GM18907 (cell line): Measurements from ENCODE around the gene OGT.
"Not testable (repeated sequence)": the region's sequence is repeated elsewhere in the genome, so short reads cannot be mapped to it uniquely, and the experiment has no call there.

Experiments used
- ATAC-seq: cut with Tn5 transposase; IDR thresholded peaks from one replicate; pipeline ENCODE4 v1.9.1; 2021; ENCODE audit warnings: mild to moderate bottlenecking, moderate library complexity; ENCODE audit not compliant: unreplicated experiment

Gene OGT

DNA sequence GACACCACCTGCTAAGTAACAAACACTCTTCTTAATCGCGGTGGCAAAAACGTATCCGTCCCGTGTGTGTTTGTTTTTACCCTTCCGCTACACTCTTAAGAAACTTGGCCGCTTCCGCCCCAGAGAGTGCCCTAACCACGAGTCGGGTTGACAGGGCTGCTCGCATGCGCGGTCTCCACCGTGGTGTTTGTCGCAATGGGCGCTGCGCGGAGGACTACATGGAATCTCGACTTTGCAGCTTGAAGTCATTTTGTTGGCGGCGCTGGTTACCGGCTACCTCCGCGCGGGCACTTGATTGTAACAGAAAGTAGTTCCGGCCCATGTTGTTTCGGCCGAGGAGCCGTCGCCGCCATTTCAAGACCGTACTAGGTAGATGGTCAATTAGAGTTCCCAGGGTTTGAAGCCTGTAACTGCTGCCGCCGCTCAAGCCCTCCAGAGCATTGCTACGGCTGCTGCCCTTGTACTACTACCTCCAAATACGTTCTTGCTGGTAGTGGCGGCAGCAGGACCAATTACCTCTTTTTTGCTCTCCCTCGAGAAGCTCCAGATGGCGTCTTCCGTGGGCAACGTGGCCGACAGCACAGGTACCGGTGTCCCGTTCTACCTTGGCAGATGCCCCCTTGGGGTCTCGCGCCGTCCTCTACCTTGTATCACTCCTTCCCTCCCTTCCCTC, at the start of gene OGT:
Gene OGT, plus strand, starts transcription at position 352 of the 673 bp plus-strand sequence. Its CDS starts 196 bp downstream, at position 548.
- peak; percentile 81 for ATAC-seq

DNA sequence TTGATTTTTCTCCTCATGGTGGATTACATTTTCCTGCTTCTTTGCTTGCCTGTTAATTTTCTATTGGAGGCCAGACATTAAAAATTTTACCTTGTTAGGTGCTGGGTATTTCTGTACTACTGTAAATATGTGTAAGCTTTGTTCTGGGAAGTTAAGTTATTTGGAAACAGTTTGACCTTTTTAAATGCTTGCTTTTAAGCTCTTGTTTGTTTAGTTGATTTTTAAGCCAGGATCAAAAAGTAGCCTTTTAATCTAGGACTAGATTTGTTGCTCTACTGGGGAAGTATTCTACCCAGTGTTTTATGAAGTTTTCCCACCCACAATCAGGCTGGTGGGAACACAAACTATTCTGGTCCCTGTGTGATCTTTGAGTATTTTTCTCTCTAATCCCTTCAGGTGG, 45.1 kb upstream of the OGT start:
- ATAC-seq = no peak

DNA sequence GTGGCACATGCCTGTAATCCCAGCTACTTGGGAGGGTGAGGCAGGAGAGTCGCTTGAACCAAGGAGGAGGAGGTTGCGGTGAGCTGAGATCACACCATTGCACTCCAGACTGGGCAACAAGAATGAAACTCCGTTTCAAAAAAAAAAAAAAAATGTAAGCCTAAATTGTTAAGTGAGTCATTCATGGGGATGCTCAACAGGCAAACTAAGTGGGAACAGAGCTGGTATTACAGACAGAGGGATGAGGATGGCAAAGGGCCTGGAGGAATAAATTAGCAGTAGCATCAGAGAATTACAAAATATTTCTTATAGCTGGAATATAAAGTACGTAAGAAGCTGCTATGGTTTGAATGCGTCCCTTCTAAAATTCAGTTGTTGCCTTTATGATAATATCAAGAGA, 43.4 kb upstream of the OGT start:
- no peak for ATAC-seq

GRCh38 chrX:71492231-71493065, 40.5 kb upstream of the OGT start:
- peak; percentile 68 for ATAC-seq

GRCh38 chrX:71493111-71493613, 39.7 kb upstream of the OGT start:
- no peak for ATAC-seq

- not testable (repeated sequence) for ATAC-seq
Measured at GRCh38 chrX:71495979-71496378, 36.9 kb upstream of the OGT start.

DNA sequence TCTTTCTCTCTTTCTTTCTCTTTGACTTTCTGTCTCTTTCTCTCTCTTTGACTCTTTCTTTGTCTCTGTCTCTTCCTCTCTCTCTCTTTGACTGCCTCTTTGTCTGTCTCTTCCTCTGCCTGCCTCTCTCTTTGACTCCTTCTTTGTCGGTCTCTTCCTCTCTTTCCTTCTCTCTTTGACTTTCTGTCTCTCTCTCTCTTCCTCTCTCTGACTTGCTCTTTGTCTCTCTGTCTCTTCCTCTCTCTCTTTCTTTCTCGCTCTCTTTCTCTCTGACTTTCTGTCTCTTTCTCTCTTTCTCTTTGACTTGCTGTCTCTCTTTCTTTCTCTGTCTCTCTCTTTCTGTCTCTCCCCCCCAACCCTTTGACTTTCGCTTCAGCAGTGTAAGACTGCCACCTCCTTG, 36.4 kb upstream of the OGT start:
- no peak for ATAC-seq

GRCh38 chrX:71502080-71502479, 30.8 kb upstream of the OGT start:
- ATAC-seq = not testable (repeated sequence)

DNA sequence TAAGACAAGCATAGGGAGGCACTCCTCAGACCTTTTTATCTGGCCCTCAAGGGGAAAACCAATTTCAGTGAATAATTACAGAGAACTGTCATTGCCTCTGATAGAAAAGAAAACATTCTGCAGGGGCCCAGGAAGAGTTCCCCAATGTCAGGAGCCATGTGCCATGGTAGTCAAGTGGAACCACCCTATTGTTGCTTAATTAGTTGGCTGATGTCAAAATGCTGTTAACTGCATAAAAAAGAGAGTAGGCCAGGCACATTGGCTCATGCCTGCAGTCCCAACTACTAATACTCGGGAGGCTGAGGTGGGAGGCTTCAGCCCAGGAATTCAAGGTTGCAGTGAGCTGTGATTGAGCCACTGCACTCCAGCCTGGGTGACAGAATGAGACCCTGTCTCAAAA, 28.6 kb upstream of the OGT start:
- no peak for ATAC-seq

DNA sequence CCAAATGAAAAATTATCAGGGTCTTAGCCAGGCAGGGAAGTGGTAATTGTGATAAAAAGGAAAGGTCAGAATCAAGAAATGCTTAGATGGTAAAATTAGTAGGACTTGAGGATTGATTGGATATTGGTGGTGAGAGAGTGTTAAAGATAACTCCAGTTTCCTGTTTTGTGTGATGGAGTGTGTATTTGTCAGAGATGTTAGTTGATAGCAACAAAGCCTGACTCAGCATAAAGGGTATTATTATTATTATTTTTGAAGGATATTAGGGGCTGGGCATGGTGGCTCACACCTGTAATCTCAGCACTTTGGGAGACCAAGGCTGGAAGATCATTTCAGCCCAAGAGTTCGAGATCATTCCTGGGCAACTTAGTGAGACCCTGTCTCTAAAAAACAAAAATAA, 23.6 kb upstream of the OGT start:
- ATAC-seq = no peak

DNA sequence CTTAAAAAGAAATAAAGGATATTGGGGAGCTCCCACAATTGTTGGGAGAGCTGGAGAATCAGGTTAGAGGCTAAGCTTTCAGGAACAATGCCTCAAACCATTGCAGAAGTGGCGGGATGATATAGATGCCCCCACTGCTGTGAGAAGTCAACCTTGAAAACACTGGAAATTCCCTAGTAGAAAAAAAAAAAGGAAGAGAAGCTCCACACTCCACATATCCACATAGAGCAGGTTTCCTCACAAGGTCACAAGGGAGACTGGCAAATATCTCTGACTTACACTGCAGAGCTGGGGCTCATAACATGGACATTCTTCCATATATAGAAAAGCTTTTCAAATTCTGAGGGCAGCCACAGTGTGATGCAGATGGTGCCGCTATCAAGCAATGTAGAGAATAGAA, 22.7 kb upstream of the OGT start:
- ATAC-seq = no peak

DNA sequence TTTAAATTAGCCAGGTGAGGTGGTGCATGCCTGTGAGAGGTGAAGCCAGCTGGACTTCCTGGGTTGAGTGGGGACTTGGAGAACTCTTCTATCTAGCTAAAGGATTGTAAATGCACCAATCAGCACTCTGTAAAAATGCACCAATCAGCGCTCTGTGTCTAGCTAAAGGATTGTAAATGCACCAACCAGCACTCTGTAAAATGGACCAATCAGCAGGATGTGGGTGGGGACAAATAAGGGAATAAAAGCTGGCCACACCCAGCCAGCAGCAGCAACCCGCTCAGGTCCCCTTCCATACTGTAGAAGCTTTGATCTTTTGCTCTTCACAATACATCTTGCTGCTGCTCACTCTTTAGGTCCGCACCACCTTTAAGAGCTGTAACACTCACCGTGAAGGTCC, 19.2 kb upstream of the OGT start:
- ATAC-seq = not testable (repeated sequence)

GRCh38 chrX:71514367-71515037, 18.4 kb upstream of the OGT start:
- peak; percentile 65 for ATAC-seq

DNA sequence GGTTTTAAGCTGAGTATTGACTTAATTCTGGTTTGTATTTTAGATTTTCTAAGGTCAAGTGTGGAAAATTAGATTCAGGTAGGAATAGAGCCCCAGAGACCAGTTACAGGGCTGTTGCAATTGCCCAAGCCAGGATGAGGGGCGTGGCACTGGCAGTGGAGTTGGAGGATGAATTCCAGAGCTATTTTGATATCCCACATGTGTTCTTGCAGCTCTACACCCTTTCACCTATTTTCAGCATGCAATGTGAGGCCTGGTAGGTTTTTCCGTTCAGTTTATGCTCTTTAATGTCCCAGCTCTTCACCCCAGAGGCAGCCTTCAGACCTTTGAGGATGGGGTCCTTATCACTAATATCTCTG, 17.9 kb upstream of the OGT start:
- ATAC-seq = no peak

- no peak for ATAC-seq
Measured at GRCh38 chrX:71525316-71525715, 7.6 kb upstream of the OGT start.

DNA sequence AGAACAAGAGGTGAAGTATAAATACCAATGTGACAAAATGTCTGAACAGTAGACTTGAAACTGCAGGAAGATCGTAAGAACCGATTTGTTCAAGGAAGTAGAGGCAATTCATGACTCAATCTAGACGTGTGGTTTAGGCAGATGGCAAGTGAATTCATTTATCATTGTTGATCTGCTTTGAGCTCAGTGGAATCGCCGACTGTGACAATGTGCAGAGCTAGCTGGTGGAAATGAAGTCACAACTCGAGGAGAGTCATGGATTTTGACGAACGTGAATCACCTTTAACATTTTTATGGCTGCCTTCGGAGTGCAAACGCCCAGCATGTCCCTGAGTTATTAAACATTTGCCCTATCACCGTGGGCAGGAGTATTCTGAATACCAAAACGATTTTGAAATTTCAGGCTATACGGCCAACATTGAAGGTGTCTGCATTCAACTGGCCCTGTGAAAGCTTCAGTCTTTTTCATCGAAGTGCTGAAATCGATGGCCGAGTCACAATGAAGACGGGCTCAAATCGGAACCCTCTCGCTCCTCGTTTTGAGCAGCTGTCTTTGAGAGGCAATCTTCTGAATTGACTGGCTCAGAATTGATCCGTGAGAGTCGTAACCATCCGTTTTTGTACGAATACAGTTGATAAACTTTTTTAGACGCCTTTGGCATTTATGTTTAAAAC, 689 bp upstream of the OGT start:
- ATAC-seq = peak; percentile 14

GRCh38 chrX:71533516-71533850, 579 bp downstream of the OGT start:
- ATAC-seq = no peak

GRCh38 chrX:71533851-71534561, 1.1 kb downstream of the OGT start:
- no peak for ATAC-seq

- ATAC-seq = no peak
Measured at GRCh38 chrX:71534773-71535544, 2.1 kb downstream of the OGT start.

DNA sequence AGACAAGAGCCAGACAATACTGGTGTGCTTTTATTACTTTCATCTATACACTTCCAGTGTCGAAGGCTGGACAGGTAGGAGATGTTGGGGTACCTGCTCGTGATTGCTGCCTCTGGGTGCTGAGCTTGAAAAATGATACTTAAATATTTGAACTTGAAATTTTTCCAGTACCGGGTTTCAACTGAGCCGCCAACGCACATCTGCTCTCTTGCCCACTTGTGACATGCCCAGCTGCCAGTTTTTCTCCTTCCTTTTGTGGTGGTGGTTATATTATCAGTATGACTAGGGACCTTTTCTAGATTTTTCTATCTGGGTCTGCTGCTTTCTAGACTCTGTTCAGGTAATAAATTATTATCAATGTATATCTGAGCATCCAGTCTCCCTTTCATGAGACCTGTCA, 3.4 kb downstream of the OGT start:
- no peak for ATAC-seq
